HepG2 (cell line): ENCODE data around the gene ERBB4. TPM values are rescaled to one million over a fixed set of nuclear protein-coding genes. Genes with fewer than 3 reads are reported as not detected.

Experiments
- ERF ChIP-seq: IDR thresholded peaks from 2 replicates; pipeline ENCODE4 v1.6.1; 2018; ENCODE audit warnings: missing biosample characterization, missing genetic modification reagents
- SSRP1 ChIP-seq: IDR thresholded peaks from 2 replicates; pipeline ENCODE4 v1.6.1; 2016; ENCODE audit warnings: control low read depth
- ZNF12 ChIP-seq: sonication (generic); formaldehyde crosslinking; IDR thresholded peaks from 2 replicates; pipeline ENCODE4 v1.5.0; 2020; ENCODE audit warnings: missing genetic modification reagents
- polyA plus RNA-seq, 8 experiments: library from polyadenylated mRNA; depleted of rRNA in 3 of 8; stranded (reverse) in 7 of 8; unstranded in 1 of 8; fragments of >200 nt; fragmentation: Illumina TruSeq in 4 of 8; extraction: Trizol in 4 of 8; gene quantifications; 2 replicates each; pipeline versions ENCODE4 v1.2.1 to v1.2.3, GENCODE V29; 2011 to 2016; ENCODE audit warnings: low read depth in 4 of 8, missing spikeins in 1 of 8, mixed read lengths in 1 of 8; ENCODE audit not compliant: insufficient read depth in 1 of 8
- total RNA-seq, 5 experiments: library from RNA; depleted of rRNA; stranded (reverse); fragments of >200 nt; fragmentation: Illumina TruSeq; extraction: Trizol; gene quantifications; 2 replicates each; pipeline ENCODE4 v1.2.3, GENCODE V29; 2016; ENCODE audit warnings: low read depth in 1 of 5
- TF ChIP-seq, protein P1 (sequence below), 2 experiments: fragments of 450-650 bp in 1 of 2; sonication (generic) in 1 of 2; formaldehyde crosslinking in 1 of 2; IDR thresholded peaks; 2 replicates each; pipeline versions ENCODE4 v1.6.1 to v1.8.0; 2016 to 2022; ENCODE audit warnings: antibody characterized with exemption in 1 of 2, mild to moderate bottlenecking in 1 of 2, missing genetic modification reagents in 1 of 2
- TF ChIP-seq, protein P2 (sequence below): sonication (generic); formaldehyde crosslinking; IDR thresholded peaks from 2 replicates; pipeline ENCODE4 v1.4.0; 2020; ENCODE audit warnings: mild to moderate bottlenecking, missing genetic modification reagents, borderline replicate concordance
- TF ChIP-seq, protein P3 (sequence below): sonication (generic); formaldehyde crosslinking; IDR thresholded peaks from 2 replicates; pipeline ENCODE4 v1.8.0; 2022; ENCODE audit warnings: low read depth, missing genetic modification reagents
- TF ChIP-seq, protein P4 (sequence below): sonication (generic); formaldehyde crosslinking; IDR thresholded peaks from 2 replicates; pipeline ENCODE4 v1.8.0; 2022; ENCODE audit warnings: missing genetic modification reagents, mild to moderate bottlenecking, moderate library complexity, borderline replicate concordance
- TF ChIP-seq, protein P5 (sequence below): sonication (generic); formaldehyde crosslinking; IDR thresholded peaks from 2 replicates; pipeline ENCODE4 v1.4.0; 2020; ENCODE audit warnings: missing genetic modification reagents

The ERBB4 gene
- total and polyA plus RNA-seq, 2 of the 13 experiments (the other 11 are each of a cell fraction or from before 2014, with no cell fraction given): not detected

DNA sequence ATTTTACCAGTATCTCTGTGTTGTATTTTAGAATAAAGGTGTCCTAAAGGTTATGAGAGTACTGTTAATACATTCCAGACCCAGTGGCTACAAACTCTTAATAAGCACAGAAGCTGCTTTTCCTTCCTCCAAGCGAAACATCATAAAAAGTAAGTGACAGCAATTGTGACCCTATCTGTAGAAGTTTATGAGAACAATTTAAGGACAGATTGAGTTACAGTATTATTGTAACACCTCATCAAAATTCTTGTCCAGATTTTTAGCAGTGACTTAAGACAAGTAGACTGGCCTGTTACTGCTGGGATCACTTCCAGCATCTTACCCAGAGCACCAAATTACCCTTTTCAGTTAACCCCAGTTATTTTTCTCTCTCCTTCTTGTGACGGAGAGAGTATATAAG, 154.6 kb downstream of the ERBB4 start (continued):
- TF ChIP-seq, protein P1, sequence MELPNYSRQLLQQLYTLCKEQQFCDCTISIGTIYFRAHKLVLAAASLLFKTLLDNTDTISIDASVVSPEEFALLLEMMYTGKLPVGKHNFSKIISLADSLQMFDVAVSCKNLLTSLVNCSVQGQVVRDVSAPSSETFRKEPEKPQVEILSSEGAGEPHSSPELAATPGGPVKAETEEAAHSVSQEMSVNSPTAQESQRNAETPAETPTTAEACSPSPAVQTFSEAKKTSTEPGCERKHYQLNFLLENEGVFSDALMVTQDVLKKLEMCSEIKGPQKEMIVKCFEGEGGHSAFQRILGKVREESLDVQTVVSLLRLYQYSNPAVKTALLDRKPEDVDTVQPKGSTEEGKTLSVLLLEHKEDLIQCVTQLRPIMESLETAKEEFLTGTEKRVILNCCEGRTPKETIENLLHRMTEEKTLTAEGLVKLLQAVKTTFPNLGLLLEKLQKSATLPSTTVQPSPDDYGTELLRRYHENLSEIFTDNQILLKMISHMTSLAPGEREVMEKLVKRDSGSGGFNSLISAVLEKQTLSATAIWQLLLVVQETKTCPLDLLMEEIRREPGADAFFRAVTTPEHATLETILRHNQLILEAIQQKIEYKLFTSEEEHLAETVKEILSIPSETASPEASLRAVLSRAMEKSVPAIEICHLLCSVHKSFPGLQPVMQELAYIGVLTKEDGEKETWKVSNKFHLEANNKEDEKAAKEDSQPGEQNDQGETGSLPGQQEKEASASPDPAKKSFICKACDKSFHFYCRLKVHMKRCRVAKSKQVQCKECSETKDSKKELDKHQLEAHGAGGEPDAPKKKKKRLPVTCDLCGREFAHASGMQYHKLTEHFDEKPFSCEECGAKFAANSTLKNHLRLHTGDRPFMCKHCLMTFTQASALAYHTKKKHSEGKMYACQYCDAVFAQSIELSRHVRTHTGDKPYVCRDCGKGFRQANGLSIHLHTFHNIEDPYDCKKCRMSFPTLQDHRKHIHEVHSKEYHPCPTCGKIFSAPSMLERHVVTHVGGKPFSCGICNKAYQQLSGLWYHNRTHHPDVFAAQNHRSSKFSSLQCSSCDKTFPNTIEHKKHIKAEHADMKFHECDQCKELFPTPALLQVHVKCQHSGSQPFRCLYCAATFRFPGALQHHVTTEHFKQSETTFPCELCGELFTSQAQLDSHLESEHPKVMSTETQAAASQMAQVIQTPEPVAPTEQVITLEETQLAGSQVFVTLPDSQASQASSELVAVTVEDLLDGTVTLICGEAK (IDR thresholded peaks at IDR 0.05): no peak
- TF ChIP-seq, protein P1 (CRISPR knock-in tag; IDR thresholded peaks at IDR 0.05): no peak
- TF ChIP-seq, protein P2, sequence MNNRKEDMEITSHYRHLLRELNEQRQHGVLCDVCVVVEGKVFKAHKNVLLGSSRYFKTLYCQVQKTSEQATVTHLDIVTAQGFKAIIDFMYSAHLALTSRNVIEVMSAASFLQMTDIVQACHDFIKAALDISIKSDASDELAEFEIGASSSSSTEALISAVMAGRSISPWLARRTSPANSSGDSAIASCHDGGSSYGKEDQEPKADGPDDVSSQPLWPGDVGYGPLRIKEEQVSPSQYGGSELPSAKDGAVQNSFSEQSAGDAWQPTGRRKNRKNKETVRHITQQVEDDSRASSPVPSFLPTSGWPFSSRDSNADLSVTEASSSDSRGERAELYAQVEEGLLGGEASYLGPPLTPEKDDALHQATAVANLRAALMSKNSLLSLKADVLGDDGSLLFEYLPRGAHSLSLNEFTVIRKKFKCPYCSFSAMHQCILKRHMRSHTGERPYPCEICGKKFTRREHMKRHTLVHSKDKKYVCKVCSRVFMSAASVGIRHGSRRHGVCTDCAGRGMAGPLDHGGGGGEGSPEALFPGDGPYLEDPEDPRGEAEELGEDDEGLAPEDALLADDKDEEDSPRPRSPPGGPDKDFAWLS: no peak
- TF ChIP-seq ERF: no peak
- TF ChIP-seq, protein P3, sequence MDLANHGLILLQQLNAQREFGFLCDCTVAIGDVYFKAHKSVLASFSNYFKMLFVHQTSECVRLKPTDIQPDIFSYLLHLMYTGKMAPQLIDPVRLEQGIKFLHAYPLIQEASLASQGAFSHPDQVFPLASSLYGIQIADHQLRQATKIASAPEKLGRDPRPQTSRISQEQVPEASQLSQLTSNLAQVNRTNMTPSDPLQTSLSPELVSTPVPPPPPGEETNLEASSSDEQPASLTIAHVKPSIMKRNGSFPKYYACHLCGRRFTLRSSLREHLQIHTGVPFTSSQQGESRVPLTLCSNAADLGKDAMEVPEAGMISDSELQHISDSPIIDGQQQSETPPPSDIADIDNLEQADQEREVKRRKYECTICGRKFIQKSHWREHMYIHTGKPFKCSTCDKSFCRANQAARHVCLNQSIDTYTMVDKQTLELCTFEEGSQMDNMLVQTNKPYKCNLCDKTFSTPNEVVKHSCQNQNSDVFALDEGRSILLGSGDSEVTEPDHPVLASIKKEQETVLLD: no peak
- TF ChIP-seq, protein P4, sequence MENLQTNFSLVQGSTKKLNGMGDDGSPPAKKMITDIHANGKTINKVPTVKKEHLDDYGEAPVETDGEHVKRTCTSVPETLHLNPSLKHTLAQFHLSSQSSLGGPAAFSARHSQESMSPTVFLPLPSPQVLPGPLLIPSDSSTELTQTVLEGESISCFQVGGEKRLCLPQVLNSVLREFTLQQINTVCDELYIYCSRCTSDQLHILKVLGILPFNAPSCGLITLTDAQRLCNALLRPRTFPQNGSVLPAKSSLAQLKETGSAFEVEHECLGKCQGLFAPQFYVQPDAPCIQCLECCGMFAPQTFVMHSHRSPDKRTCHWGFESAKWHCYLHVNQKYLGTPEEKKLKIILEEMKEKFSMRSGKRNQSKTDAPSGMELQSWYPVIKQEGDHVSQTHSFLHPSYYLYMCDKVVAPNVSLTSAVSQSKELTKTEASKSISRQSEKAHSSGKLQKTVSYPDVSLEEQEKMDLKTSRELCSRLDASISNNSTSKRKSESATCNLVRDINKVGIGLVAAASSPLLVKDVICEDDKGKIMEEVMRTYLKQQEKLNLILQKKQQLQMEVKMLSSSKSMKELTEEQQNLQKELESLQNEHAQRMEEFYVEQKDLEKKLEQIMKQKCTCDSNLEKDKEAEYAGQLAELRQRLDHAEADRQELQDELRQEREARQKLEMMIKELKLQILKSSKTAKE (CRISPR knock-in tag): no peak
- TF ChIP-seq, protein P5, sequence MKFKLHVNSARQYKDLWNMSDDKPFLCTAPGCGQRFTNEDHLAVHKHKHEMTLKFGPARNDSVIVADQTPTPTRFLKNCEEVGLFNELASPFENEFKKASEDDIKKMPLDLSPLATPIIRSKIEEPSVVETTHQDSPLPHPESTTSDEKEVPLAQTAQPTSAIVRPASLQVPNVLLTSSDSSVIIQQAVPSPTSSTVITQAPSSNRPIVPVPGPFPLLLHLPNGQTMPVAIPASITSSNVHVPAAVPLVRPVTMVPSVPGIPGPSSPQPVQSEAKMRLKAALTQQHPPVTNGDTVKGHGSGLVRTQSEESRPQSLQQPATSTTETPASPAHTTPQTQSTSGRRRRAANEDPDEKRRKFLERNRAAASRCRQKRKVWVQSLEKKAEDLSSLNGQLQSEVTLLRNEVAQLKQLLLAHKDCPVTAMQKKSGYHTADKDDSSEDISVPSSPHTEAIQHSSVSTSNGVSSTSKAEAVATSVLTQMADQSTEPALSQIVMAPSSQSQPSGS: no peak
- TF ChIP-seq ZNF12: no peak
- no peak for TF ChIP-seq SSRP1
